Uterine smooth muscle cell (primary cell): ENCODE data around the gene OR4C6. TPM values are rescaled to one million over a fixed set of nuclear protein-coding genes. Genes with fewer than 3 reads are reported as not detected.

ENCODE experiments used
- total RNA-seq: library from RNA; depleted of rRNA; stranded (reverse); fragments of >200 nt; gene quantifications from 2 replicates; pipeline ENCODE4 v1.2.3, GENCODE V29; 2014

Gene OR4C6
- total RNA-seq, result not detected in 2 replicates

GRCh38 chr11:55661901-55662300 is at the start of gene OR4C6:
Gene OR4C6, plus strand, starts transcription at chr11:55662201. Its CDS starts 2,966 bp downstream, at chr11:55665167.

GRCh38 chr11:55634813-55635212 is 27.2 kb upstream of the OR4C6 start, which contains the start of gene OR4P4:
Gene OR4P4, plus strand, starts transcription at chr11:55635113.

GRCh38 chr11:55648027-55648426 is 14.0 kb upstream of the OR4C6 start, which contains the start of gene OR4S2:
Gene OR4S2, plus strand, starts transcription at chr11:55648327. Its CDS starts 2,577 bp downstream, at chr11:55650904.

Other genes starting within 250 kb of the OR4C6 start
- gene OR4C15, start 107.7 kb upstream of the OR4C6 start, total RNA-seq, result not detected in 2 replicates
- not detected in 2 replicates for gene OR4C16, start 90.1 kb upstream of the OR4C6 start, total RNA-seq
- not detected in 2 replicates for gene OR4C11, start 54.6 kb upstream of the OR4C6 start, total RNA-seq
- gene OR4P4, start 27.1 kb upstream of the OR4C6 start, total RNA-seq, result not detected in 2 replicates
- not detected in 2 replicates for gene OR4S2, start 13.9 kb upstream of the OR4C6 start, total RNA-seq
- not detected in 2 replicates for gene OR5D13, start 111.2 kb downstream of the OR4C6 start, total RNA-seq
- gene OR5D14, start 133.4 kb downstream of the OR4C6 start, total RNA-seq, result not detected in 2 replicates
- gene OR5L1, start 149.2 kb downstream of the OR4C6 start, total RNA-seq, result not detected in 2 replicates
- gene OR5D18, start 157.4 kb downstream of the OR4C6 start, total RNA-seq, result not detected in 2 replicates
- not detected in 2 replicates for gene OR5L2, start 165.0 kb downstream of the OR4C6 start, total RNA-seq
- gene OR5D16, start 176.6 kb downstream of the OR4C6 start, total RNA-seq, result not detected in 2 replicates
- not detected in 2 replicates for gene TRIM51, start 221.1 kb downstream of the OR4C6 start, total RNA-seq